Ishikawa (cell line): ENCODE results near the gene CACHD1.

Experiments
- CREB1 ChIP-seq: IDR thresholded peaks from 2 replicates; pipeline ENCODE4 v1.6.1; 2012; ENCODE audit warnings: low read depth
- EP300 ChIP-seq: IDR thresholded peaks from 2 replicates; pipeline ENCODE4 v1.6.1; 2012; ENCODE audit warnings: borderline replicate concordance
- FOXM1 ChIP-seq: IDR thresholded peaks from 2 replicates; pipeline ENCODE4 v1.6.1; 2012; ENCODE audit warnings: low read depth, borderline replicate concordance
- NFIC ChIP-seq: IDR thresholded peaks from 2 replicates; pipeline ENCODE4 v1.6.1; 2012
- RAD21 ChIP-seq: IDR thresholded peaks from 2 replicates; pipeline ENCODE4 v1.6.1; 2012; ENCODE audit warnings: low read depth
- REST ChIP-seq: IDR thresholded peaks from 2 replicates; pipeline ENCODE4 v1.6.1; 2012; ENCODE audit warnings: low read depth, mild to moderate bottlenecking
- TAF1 ChIP-seq: IDR thresholded peaks from 2 replicates; pipeline ENCODE4 v1.6.1; 2012; ENCODE audit warnings: low read depth, mild to moderate bottlenecking
- ZBTB7A ChIP-seq: IDR thresholded peaks from 2 replicates; pipeline ENCODE4 v1.6.1; 2012; ENCODE audit warnings: low read depth
- TF ChIP-seq, protein P1 (sequence below): IDR thresholded peaks from 2 replicates; pipeline ENCODE4 v1.6.1; 2012
- TF ChIP-seq, protein P2 (sequence below): IDR thresholded peaks from 2 replicates; pipeline ENCODE4 v1.6.1; 2012

DNA sequence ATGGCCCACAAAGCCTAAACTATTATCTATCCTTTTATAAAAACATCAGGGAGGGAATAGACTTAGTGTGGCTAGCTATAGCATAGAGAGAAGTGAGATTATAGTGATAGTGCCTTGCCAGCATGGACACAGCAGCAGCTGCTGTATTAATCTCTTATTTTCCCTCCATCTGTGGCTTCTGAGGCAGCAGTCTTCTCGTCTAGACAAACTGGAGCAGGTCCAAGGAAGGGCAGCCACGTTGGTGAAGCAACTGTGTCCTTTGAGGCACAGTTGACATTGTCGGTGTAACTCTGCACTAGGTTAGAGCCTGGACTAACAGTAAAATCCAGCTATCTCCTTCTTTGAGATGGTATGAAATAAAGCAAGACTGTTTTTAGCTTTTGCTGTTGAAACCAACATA, 131.3 kb downstream of the CACHD1 start:
- TF ChIP-seq EP300 (no peak), REST (no peak), CREB1 (no peak), RAD21 (no peak), TAF1 (no peak), ZBTB7A (no peak), FOXM1 (no peak), NFIC (no peak)
- TF ChIP-seq, protein P1, sequence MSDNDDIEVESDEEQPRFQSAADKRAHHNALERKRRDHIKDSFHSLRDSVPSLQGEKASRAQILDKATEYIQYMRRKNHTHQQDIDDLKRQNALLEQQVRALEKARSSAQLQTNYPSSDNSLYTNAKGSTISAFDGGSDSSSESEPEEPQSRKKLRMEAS, result no peak
- TF ChIP-seq, protein P2, sequence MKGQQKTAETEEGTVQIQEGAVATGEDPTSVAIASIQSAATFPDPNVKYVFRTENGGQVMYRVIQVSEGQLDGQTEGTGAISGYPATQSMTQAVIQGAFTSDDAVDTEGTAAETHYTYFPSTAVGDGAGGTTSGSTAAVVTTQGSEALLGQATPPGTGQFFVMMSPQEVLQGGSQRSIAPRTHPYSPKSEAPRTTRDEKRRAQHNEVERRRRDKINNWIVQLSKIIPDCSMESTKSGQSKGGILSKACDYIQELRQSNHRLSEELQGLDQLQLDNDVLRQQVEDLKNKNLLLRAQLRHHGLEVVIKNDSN, result no peak
